ENCODE results near the gene BICD1.
A peak's percentile ranks its signal among the peaks of the same experiment; 100 is the strongest.
"Not testable (repeated sequence)": the region's sequence is repeated elsewhere in the genome, so short reads cannot be mapped to it uniquely, and the experiment has no call there.

Gene BICD1

GRCh38 chr12:32257695-32258496, 151.2 kb downstream of the BICD1 start:
- intact Hi-C loops (cut with DNase I), result no loop called here
- DNase-seq, result no peak

- intact Hi-C loops (cut with DNase I), result no loop called here
- no peak for DNase-seq
Measured at GRCh38 chr12:32260696-32261095, 154.0 kb downstream of the BICD1 start.

- DNase-seq, result no peak
- intact Hi-C loops (cut with DNase I), result no loop called here
Measured at GRCh38 chr12:32261638-32262037, 155.0 kb downstream of the BICD1 start.

GRCh38 chr12:32264961-32265360, 158.3 kb downstream of the BICD1 start:
- intact Hi-C loops (cut with DNase I), result no loop called here
- no peak for DNase-seq

- no peak for DNase-seq
- intact Hi-C loops (cut with DNase I), result no loop called here
Measured at GRCh38 chr12:32265456-32265855, 158.8 kb downstream of the BICD1 start.

GRCh38 chr12:32265951-32266350, 159.3 kb downstream of the BICD1 start:
- intact Hi-C loops (cut with DNase I), result no loop called here
- no peak for DNase-seq

GRCh38 chr12:32266756-32267155, 160.1 kb downstream of the BICD1 start:
- intact Hi-C loops (cut with DNase I), result no loop called here
- DNase-seq, result no peak

- intact Hi-C loops (cut with DNase I), result no loop called here
- DNase-seq, result peak in 37 of 42 donors; percentile 5 to 76 (median 39)
Measured at GRCh38 chr12:32270818-32271710, 164.4 kb downstream of the BICD1 start.

GRCh38 chr12:32272465-32272864, 165.8 kb downstream of the BICD1 start:
- intact Hi-C loops (cut with DNase I), result no loop called here
- no peak for DNase-seq

- no peak for DNase-seq
- intact Hi-C loops (cut with DNase I), result no loop called here
Measured at GRCh38 chr12:32273063-32273522, 166.4 kb downstream of the BICD1 start.

GRCh38 chr12:32273712-32274111, 167.1 kb downstream of the BICD1 start:
- DNase-seq, result peak in 3 of 42 donors; percentile 5 to 49 (median 16)

GRCh38 chr12:32274665-32275064, 168.0 kb downstream of the BICD1 start:
- no peak for DNase-seq
- intact Hi-C loops (cut with DNase I), result no loop called here

More at GRCh38 chr12:32273712-32274111, 167.1 kb downstream of the BICD1 start:
- intact Hi-C loops (cut with DNase I), result no loop called here

GRCh38 chr12:32275520-32275919, 168.9 kb downstream of the BICD1 start:
- DNase-seq; intact Hi-C loops (cut with DNase I): not testable (repeated sequence)

- no peak for DNase-seq
- intact Hi-C loops (cut with DNase I), result no loop called here
Measured at GRCh38 chr12:32277774-32278173, 171.1 kb downstream of the BICD1 start.

GRCh38 chr12:32281098-32281497, 174.5 kb downstream of the BICD1 start:
- DNase-seq, result no peak
- intact Hi-C loops (cut with DNase I), result no loop called here

GRCh38 chr12:32284561-32284960, 177.9 kb downstream of the BICD1 start:
- no peak for DNase-seq
- intact Hi-C loops (cut with DNase I), result no loop called here

GRCh38 chr12:32285021-32285420, 178.4 kb downstream of the BICD1 start:
- DNase-seq, result no peak
- intact Hi-C loops (cut with DNase I), result no loop called here

- DNase-seq, result no peak
- intact Hi-C loops (cut with DNase I), result no loop called here
Measured at GRCh38 chr12:32285489-32285888, 178.8 kb downstream of the BICD1 start.

GRCh38 chr12:32290411-32290810, 183.8 kb downstream of the BICD1 start:
- DNase-seq, result no peak
- intact Hi-C loops (cut with DNase I), result no loop called here

GRCh38 chr12:32292151-32292550, 185.5 kb downstream of the BICD1 start:
- intact Hi-C loops (cut with DNase I), result no loop called here
- no peak for DNase-seq
